Stimulated activated CD8-positive, alpha-beta memory T cell treated with anti-CD3 and anti-CD28 coated beads, Interleukin-15, amount 100 ng/mL, for 1 hour (primary cell): ENCODE results near the gene TXNL4A.
A peak's percentile ranks its signal among the peaks of the same experiment; 100 is the strongest.

Source experiments
- DNase-seq: peaks from one replicate; pipeline ENCODE4 v3.0.0-alpha.2; 2020; ENCODE audit warnings: low read depth

Gene TXNL4A

GRCh38 chr18:79991494-79991893 is 3.1 kb upstream of the TXNL4A start:
- no peak for DNase-seq

GRCh38 chr18:79989195-79989497 is 783 bp upstream of the TXNL4A start:
- no peak for DNase-seq

GRCh38 chr18:79988071-79988450 is 302 bp downstream of the TXNL4A start:
- DNase-seq, result peak; percentile 26

GRCh38 chr18:79987566-79987965 is 797 bp downstream of the TXNL4A start:
- no peak for DNase-seq

- no peak for DNase-seq
These were observed 1.6 kb downstream of the TXNL4A start for GRCh38 chr18:79986726-79987125.

GRCh38 chr18:79985172-79985571 is 3.2 kb downstream of the TXNL4A start:
- no peak for DNase-seq

- DNase-seq, result no peak
These were observed 4.6 kb downstream of the TXNL4A start for GRCh38 chr18:79983793-79984192.

- no peak for DNase-seq
These were observed 5.1 kb downstream of the TXNL4A start for GRCh38 chr18:79983253-79983652.

GRCh38 chr18:79982736-79983135 is 5.6 kb downstream of the TXNL4A start:
- DNase-seq, result no peak

GRCh38 chr18:79980585-79980984 is 7.8 kb downstream of the TXNL4A start:
- no peak for DNase-seq

- no peak for DNase-seq
These were observed 8.5 kb downstream of the TXNL4A start for GRCh38 chr18:79979843-79980242.

GRCh38 chr18:79975985-79976680 is 12.2 kb downstream of the TXNL4A start:
- DNase-seq, result no peak

- DNase-seq, result no peak
These were observed 13.3 kb downstream of the TXNL4A start for GRCh38 chr18:79975043-79975442.

- DNase-seq, result no peak
These were observed 14.2 kb downstream of the TXNL4A start for GRCh38 chr18:79974025-79974654.

GRCh38 chr18:79973517-79973916 is 14.8 kb downstream of the TXNL4A start:
- DNase-seq, result no peak

GRCh38 chr18:79972720-79973119 is 15.6 kb downstream of the TXNL4A start:
- no peak for DNase-seq

GRCh38 chr18:79971986-79972385 is 16.4 kb downstream of the TXNL4A start:
- DNase-seq, result no peak

- DNase-seq, result no peak
These were observed 17.0 kb downstream of the TXNL4A start for GRCh38 chr18:79971211-79971952.

GRCh38 chr18:79970419-79971133 is 17.8 kb downstream of the TXNL4A start:
- DNase-seq, result no peak

GRCh38 chr18:79965119-79965902 is 23.1 kb downstream of the TXNL4A start:
- DNase-seq, result no peak

GRCh38 chr18:79964330-79965118 is 23.8 kb downstream of the TXNL4A start, which contains the start of gene HSBP1L1:
Gene HSBP1L1, plus strand, starts transcription at chr18:79964643. Its CDS starts 93 bp downstream, at chr18:79964736.
- DNase-seq, result no peak
